Common myeloid progenitor, CD34-positive (primary cell): ENCODE results near the gene GPX3.

Experiments
- CTCF ChIA-PET: fragments of 350-600 bp; sonication (Branson Sonifier 250); formaldehyde crosslinking; loops from one replicate; lab custom pipeline; 2021; ENCODE audit warnings: antibody characterized with exemption; lab: Charles Lee
- POLR2A ChIA-PET: fragments of 350-600 bp; sonication (Branson Sonifier 250); formaldehyde crosslinking; loops from one replicate; lab custom pipeline; 2021; ENCODE audit warnings: antibody characterized with exemption; lab: Charles Lee
- DNase-seq, 3 donors: peaks; one replicate each; pipeline versions ENCODE4 v3.0.0 to v3.0.0-alpha.2; 2013
- H3K27ac ChIP-seq, 2 experiments: 1 replicate in 1 of 2; 2 replicates in 1 of 2; pipeline ENCODE4 v1.7.0; 2013; ENCODE audit warnings: inconsistent platforms in 2 of 2, low read length in 2 of 2, mild to moderate bottlenecking in 2 of 2, low read depth in 1 of 2, moderate library complexity in 1 of 2; ENCODE audit not compliant: severe bottlenecking in 2 of 2, insufficient read depth in 1 of 2, poor library complexity in 1 of 2
- H3K27me3 ChIP-seq, 5 experiments: replicated peaks in 2 of 5; 1 replicate in 3 of 5; 2 replicates in 2 of 5; pipeline versions ENCODE4 v1.6.1 to v1.7.0; 2013; ENCODE audit warnings: low read length in 4 of 5, mild to moderate bottlenecking in 2 of 5, moderate library complexity in 2 of 5, inconsistent platforms in 1 of 5; ENCODE audit not compliant: insufficient read depth in 5 of 5, control insufficient read depth in 4 of 5
- H3K36me3 ChIP-seq, 4 experiments: 1 replicate in 2 of 4; 2 replicates in 2 of 4; pipeline versions ENCODE4 v1.6.1 to v1.7.0; 2013; ENCODE audit warnings: low read length in 3 of 4, control low read depth in 1 of 4, mild to moderate bottlenecking in 1 of 4; ENCODE audit not compliant: control insufficient read depth in 4 of 4, insufficient read depth in 4 of 4
- H3K4me1 ChIP-seq, 4 experiments: 1 replicate in 3 of 4; 2 replicates in 1 of 4; pipeline versions ENCODE4 v1.6.1 to v1.7.1; 2013; ENCODE audit warnings: low read length in 3 of 4, mild to moderate bottlenecking in 3 of 4, control low read depth in 1 of 4, inconsistent platforms in 1 of 4, moderate library complexity in 1 of 4; ENCODE audit not compliant: control insufficient read depth in 4 of 4, insufficient read depth in 4 of 4; ENCODE audit errors: control extremely low read depth in 1 of 4
- H3K4me3 ChIP-seq, 7 experiments: 1 replicate in 4 of 7; 2 replicates in 3 of 7; pipeline versions ENCODE4 v1.5.1 to v1.7.0; 2013; ENCODE audit warnings: mild to moderate bottlenecking in 7 of 7, low read length in 6 of 7, moderate library complexity in 6 of 7, inconsistent platforms in 2 of 7, low read depth in 2 of 7, control low read depth in 1 of 7; ENCODE audit not compliant: insufficient read depth in 4 of 7, control insufficient read depth in 1 of 7; ENCODE audit errors: extremely low read depth in 1 of 7
- H3K9me3 ChIP-seq, 5 experiments: 1 replicate in 4 of 5; 2 replicates in 1 of 5; pipeline versions ENCODE4 v1.6.1 to v1.7.1; 2013; ENCODE audit warnings: low read length in 4 of 5, mild to moderate bottlenecking in 2 of 5, inconsistent platforms in 1 of 5, low read depth in 1 of 5, moderate library complexity in 1 of 5; ENCODE audit not compliant: control insufficient read depth in 4 of 5, insufficient read depth in 2 of 5; ENCODE audit errors: control extremely low read depth in 1 of 5
- WGBS: methylation state at CpG from one replicate; pipeline ENCODE4 v1.1.5; 2013; ENCODE audit not compliant: insufficient coverage; 5-methylcytosine and 5-hydroxymethylcytosine counted together

Gene GPX3

GRCh38 chr5:151039665-151040064 lies 19.3 kb downstream of the GPX3 start:
- Histone ChIP-seq H3K4me1 (no peaks in the 10 kb centered on the region), H3K27me3 (no peaks in the 10 kb centered on the region), H3K9me3 (no peaks in the 10 kb centered on the region), H3K4me3 (no peak overlapping the region), H3K27ac (no peak overlapping the region), H3K36me3 (peaks cover 24 to 96% (median 78%) of the 10 kb centered on the region in 4 experiments)
- no peak for DNase-seq
- ChIA-PET CTCF (interaction anchor here (3.0 to 12.8 kb wide), 2 partner anchors 11 to 76 kb away, joined by 11 to 93 read pairs; no protein-coding TSS in a partner anchor), POLR2A (no interaction called here)
- 99% methylated on average over 8 of the region's 9 CpGs for WGBS

GRCh38 chr5:151040211-151040747 lies 19.9 kb downstream of the GPX3 start:
- Histone ChIP-seq H3K9me3 (no peaks in the 10 kb centered on the region), H3K36me3 (peaks cover 25 to 96% (median 77%) of the 10 kb centered on the region in 4 experiments), H3K4me3 (no peak overlapping the region), H3K27me3 (no peaks in the 10 kb centered on the region), H3K27ac (no peak overlapping the region), H3K4me1 (no peaks in the 10 kb centered on the region)
- CTCF ChIA-PET = interaction anchor here (3.0 to 12.8 kb wide), 3 partner anchors 11 to 75 kb away, joined by 11 to 93 read pairs (median 29); no protein-coding TSS in a partner anchor
- 96% methylated on average over 7 of the region's 8 CpGs for WGBS
- POLR2A ChIA-PET = no interaction called here
- no peak for DNase-seq

- Histone ChIP-seq H3K4me1 (no peaks in the 10 kb centered on the region), H3K27me3 (no peaks in the 10 kb centered on the region), H3K27ac (no peak overlapping the region), H3K9me3 (no peaks in the 10 kb centered on the region), H3K4me3 (no peak overlapping the region), H3K36me3 (peaks cover 23 to 96% (median 74%) of the 10 kb centered on the region in 4 experiments)
- DNase-seq = no peak
- ChIA-PET POLR2A (no interaction called here), CTCF (interaction anchor here (1.0 to 12.8 kb wide), 4 partner anchors 9 to 84 kb away, joined by 3 to 93 read pairs (median 18); no protein-coding TSS in a partner anchor)
- 92% methylated on average over 4 of the region's 11 CpGs for WGBS
Measured at GRCh38 chr5:151041577-151042268, 21.3 kb downstream of the GPX3 start.

- DNase-seq = no peak
- Histone ChIP-seq H3K4me3 (no peak overlapping the region), H3K27me3 (no peaks in the 10 kb centered on the region), H3K4me1 (no peaks in the 10 kb centered on the region), H3K9me3 (no peaks in the 10 kb centered on the region), H3K27ac (no peak overlapping the region), H3K36me3 (peaks cover 23 to 96% (median 73%) of the 10 kb centered on the region in 4 experiments)
- 97% methylated on average over 10 of the region's 12 CpGs for WGBS
- ChIA-PET POLR2A (no interaction called here), CTCF (interaction anchor here (1.0 to 12.8 kb wide), 4 partner anchors 8 to 73 kb away, joined by 3 to 93 read pairs (median 18); no protein-coding TSS in a partner anchor)
Measured at GRCh38 chr5:151042453-151043093, 22.2 kb downstream of the GPX3 start.

- Histone ChIP-seq H3K9me3 (no peaks in the 10 kb centered on the region), H3K36me3 (peaks cover 28 to 91% (median 65%) of the 10 kb centered on the region in 4 experiments), H3K27ac (no peak overlapping the region), H3K27me3 (no peaks in the 10 kb centered on the region), H3K4me1 (peaks cover 0 to 12% (median 9%) of the 10 kb centered on the region in 4 experiments), H3K4me3 (no peak overlapping the region)
- POLR2A ChIA-PET = no interaction called here
- CTCF ChIA-PET = interaction anchor here (0.7 to 45.7 kb wide), 17 partner anchors 10 to 590 kb away, joined by 3 to 1757 read pairs (median 6); partner anchors contain the start of genes GM2A and TNIP1
- peak; percentile 22 to 56 (median 49) for DNase-seq
- 94% methylated on average over 7 of the region's 13 CpGs for WGBS
Measured at GRCh38 chr5:151047814-151048425, 27.5 kb downstream of the GPX3 start.

- DNase-seq = no peak
- ChIA-PET POLR2A (no interaction called here), CTCF (interaction anchor here (0.8 to 45.7 kb wide), 22 partner anchors 11 to 591 kb away, joined by 3 to 1757 read pairs (median 5); partner anchors contain the start of genes GM2A and TNIP1)
- 88% methylated on average over 6 of the region's 7 CpGs for WGBS
- no peak overlapping the region for H3K27ac ChIP-seq
- peaks cover 26 to 90% (median 63%) of the 10 kb centered on the region in 4 experiments for H3K36me3 ChIP-seq
- H3K9me3 ChIP-seq = no peaks in the 10 kb centered on the region
- H3K4me1 ChIP-seq = peaks cover 0 to 12% (median 9%) of the 10 kb centered on the region in 4 experiments
- H3K27me3 ChIP-seq = no peaks in the 10 kb centered on the region
- no peak overlapping the region for H3K4me3 ChIP-seq
Measured at GRCh38 chr5:151048526-151048925, 28.1 kb downstream of the GPX3 start.
